ENCODE data around the gene OCA2.

Gene OCA2

GRCh38 chr15:27792756-27793264 is 306.3 kb downstream of the OCA2 start:
- POLR2A ChIA-PET (ENCODE audit: low non-redundant PET) = no interaction called here

GRCh38 chr15:27790270-27790669 is 308.8 kb downstream of the OCA2 start:
- no peak for TF ChIP-seq CTCF (conservative IDR thresholded peaks at IDR 0.05; ENCODE audit: low read depth)
- POLR2A ChIA-PET (ENCODE audit: low non-redundant PET) = no interaction called here
- H3K27ac ChIP-seq = no peak overlapping the region
- DNase-seq (ENCODE audit: low spot score) = no peak
- CTCF ChIA-PET = interaction anchor here (0.7 kb wide), 2 partner anchors 27 to 349 kb away, joined by 4 to 6 read pairs; no protein-coding TSS in a partner anchor

More at GRCh38 chr15:27792756-27793264, 306.3 kb downstream of the OCA2 start:
- CTCF ChIA-PET = no interaction called here
- no peak overlapping the region for H3K27ac ChIP-seq
- no peak for DNase-seq (ENCODE audit: low spot score)
- no peak for TF ChIP-seq CTCF (conservative IDR thresholded peaks at IDR 0.05; ENCODE audit: low read depth)

DNA sequence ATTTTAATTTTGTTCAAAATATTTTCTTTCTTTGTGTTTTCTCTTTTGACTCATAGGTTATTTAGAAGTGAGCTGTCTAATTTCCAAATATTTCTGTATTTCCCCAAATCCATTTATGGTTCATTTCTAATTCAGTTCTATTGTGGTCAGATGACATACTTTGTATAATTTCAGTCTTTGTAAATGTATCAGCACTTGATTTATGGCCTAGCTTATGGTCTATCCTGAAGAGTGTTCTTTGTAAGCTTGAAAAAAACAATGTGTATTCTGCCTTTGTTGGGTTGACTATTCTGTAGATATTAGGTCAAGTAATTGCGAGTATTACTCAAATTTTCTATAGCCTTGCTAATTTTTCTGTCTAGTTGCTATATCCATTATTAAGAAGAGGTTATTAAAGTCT is 311.2 kb downstream of the OCA2 start:
- H3K27ac ChIP-seq = no peak overlapping the region
- no peak for DNase-seq (ENCODE audit: low spot score)
- ChIA-PET POLR2A (ENCODE audit: low non-redundant PET) (no interaction called here), CTCF (no interaction called here)
- TF ChIP-seq CTCF (conservative IDR thresholded peaks at IDR 0.05; ENCODE audit: low read depth) = no peak

DNA sequence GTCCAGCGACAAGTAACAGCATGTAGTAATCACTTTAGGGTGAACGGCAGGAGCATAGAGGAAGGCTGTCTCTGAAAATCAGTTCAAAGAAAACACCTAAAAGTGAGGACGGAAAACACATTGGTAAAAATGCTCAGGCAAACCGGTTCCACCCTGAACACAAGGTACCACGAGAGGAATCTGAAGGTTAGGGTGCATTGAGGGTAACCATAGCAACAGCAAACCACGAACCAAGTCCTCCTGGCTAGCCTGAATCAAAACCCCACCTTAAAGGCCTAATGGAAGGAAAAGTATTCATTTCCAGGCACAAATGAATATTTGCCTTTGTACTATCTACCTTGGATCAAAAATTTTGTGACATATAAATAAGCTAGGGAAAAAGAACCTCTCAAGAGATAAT is 315.0 kb downstream of the OCA2 start:
- no peak for TF ChIP-seq CTCF (conservative IDR thresholded peaks at IDR 0.05; ENCODE audit: low read depth)
- POLR2A ChIA-PET (ENCODE audit: low non-redundant PET) = no interaction called here
- CTCF ChIA-PET = no interaction called here
- DNase-seq (ENCODE audit: low spot score) = no peak
- no peak overlapping the region for H3K27ac ChIP-seq

- CTCF ChIA-PET = no interaction called here
- TF ChIP-seq CTCF (conservative IDR thresholded peaks at IDR 0.05; ENCODE audit: low read depth) = no peak
- POLR2A ChIA-PET (ENCODE audit: low non-redundant PET) = no interaction called here
- DNase-seq (ENCODE audit: low spot score) = no peak
- H3K27ac ChIP-seq = no peak overlapping the region
Observed at GRCh38 chr15:27783678-27784077, 315.4 kb downstream of the OCA2 start.

DNA sequence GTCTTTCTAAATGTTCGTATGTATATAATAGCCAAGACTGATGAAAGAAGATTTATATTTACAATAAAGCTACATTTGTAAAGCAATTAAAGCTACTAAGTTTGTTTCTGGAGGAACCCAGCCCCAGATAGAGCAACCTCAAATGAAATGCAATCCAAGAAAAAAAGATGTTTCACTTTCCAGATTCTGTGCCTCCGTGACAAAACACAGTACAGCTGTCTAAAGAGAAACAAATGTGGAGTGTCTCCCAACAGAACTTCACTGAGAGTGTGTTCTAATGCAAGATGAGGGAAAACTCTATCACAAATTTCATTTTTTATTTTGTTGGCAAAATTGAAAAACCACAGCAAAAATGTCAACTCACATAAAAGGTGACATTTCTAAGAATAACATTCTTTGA is 317.0 kb downstream of the OCA2 start:
- no peak overlapping the region for H3K27ac ChIP-seq
- ChIA-PET POLR2A (ENCODE audit: low non-redundant PET) (no interaction called here), CTCF (no interaction called here)
- TF ChIP-seq CTCF (conservative IDR thresholded peaks at IDR 0.05; ENCODE audit: low read depth) = no peak
- DNase-seq (ENCODE audit: low spot score) = no peak

DNA sequence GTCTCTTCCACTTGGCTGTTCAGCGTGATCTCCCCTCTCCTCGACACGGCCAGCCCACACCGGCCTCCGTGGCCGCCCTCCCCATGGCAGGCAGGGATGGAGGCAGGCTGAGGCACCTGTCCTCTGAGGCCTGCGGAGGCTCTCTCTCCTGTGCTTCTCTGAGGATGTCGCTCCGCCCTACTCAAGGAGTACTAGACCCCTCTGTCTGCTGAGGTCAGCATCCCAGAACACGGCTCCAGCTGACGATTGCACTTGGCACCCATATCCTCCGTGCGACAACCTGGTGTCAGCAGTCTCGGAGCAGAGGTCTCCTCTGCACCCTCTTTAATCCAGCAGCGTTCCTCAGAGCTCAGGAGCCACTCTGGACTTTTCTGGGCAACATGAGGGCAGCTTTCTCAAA is 322.6 kb downstream of the OCA2 start:
- DNase-seq (ENCODE audit: low spot score) = no peak
- TF ChIP-seq CTCF (conservative IDR thresholded peaks at IDR 0.05; ENCODE audit: low read depth) = no peak
- ChIA-PET CTCF (interaction anchor here (0.7 kb wide), 1 partner anchor 20 kb away, joined by 4 read pairs; no protein-coding TSS in a partner anchor), POLR2A (ENCODE audit: low non-redundant PET) (no interaction called here)
- no peak overlapping the region for H3K27ac ChIP-seq

All from RWPE1 (cell line).